ENCODE measurements around the gene CACNB4.

GRCh38 chr2:152120430-152120829 is 21.6 kb upstream of the CACNB4 start:
- TF ChIP-seq CTCF (IDR thresholded peaks at IDR 0.05; ENCODE audit: low read depth, low read length) = no peak
- TF ChIP-seq POLR2A (IDR thresholded peaks at IDR 0.05; ENCODE audit: extremely low read depth, insufficient read length) = no peak

Data from NB4 (cell line).